HCT116 (cell line): Measurements from ENCODE around the gene FOXK1. TPM values are rescaled to one million over a fixed set of nuclear protein-coding genes. Genes with fewer than 3 reads are reported as not detected.

Experiments used
- ATAC-seq: fragments of 200-7000 bp; cut with Tn5 transposase; 2 replicates; pipeline ENCODE4 v1.9.1; 2020; ENCODE audit warnings: mild to moderate bottlenecking, moderate library complexity
- BruUV-seq: library from RNA; stranded (reverse); fragments of 400-500 nt; replicated peaks from 2 replicates; lab custom pipeline; 2021; lab: Mats Ljungman, UMichigan
- CTCF ChIA-PET: fragments of 300-600 bp; sonication (Branson Sonifier 250); formaldehyde crosslinking; loops from one replicate; lab custom pipeline; 2021; ENCODE audit warnings: antibody characterized with exemption; lab: Charles Lee
- POLR2A ChIA-PET: fragments of 300-600, 350-600 bp; sonication (Branson Sonifier 250); formaldehyde crosslinking; loops from one replicate; lab custom pipeline; 2021; ENCODE audit warnings: antibody characterized with exemption; lab: Charles Lee
- RAD21 ChIA-PET, 2 experiments: fragments of 300-600 bp; sonication (Branson Sonifier 250); formaldehyde crosslinking; loops; one replicate each; lab custom pipeline; 2023; ENCODE audit warnings: low total read pairs in 2 of 2; ENCODE audit not compliant: uncharacterized antibody in 2 of 2, unreplicated experiment in 2 of 2, low non-redundant PET in 1 of 2; lab: Charles Lee
- DNase-seq: peaks from one replicate; pipeline ENCODE4 v3.0.0-alpha.2; 2010; ENCODE audit warnings: low read depth, low spot score
- H2AFZ ChIP-seq: fragments of 200-600 bp; shearing (Covaris generic), sonication (generic); 2 replicates; pipeline ENCODE4 v1.6.1; 2017; ENCODE audit warnings: low read depth, mixed run types, mixed read lengths, antibody characterized with exemption, low read length; ENCODE audit not compliant: poor library complexity, severe bottlenecking
- H3K27ac ChIP-seq: 2 replicates; pipeline ENCODE4 v1.5.1; 2012; ENCODE audit warnings: low read depth, low read length
- H3K27me3 ChIP-seq: fragments of 200-600 bp; sonication (generic); 2 replicates; pipeline ENCODE4 v1.6.1; 2016; ENCODE audit warnings: mixed run types, low read length, mixed read lengths; ENCODE audit not compliant: insufficient read depth
- H3K36me3 ChIP-seq, 2 experiments: fragments of 200-500 bp in 1 of 2; fragments of 200-600 bp in 1 of 2; sonication (Bioruptor generic) in 1 of 2; sonication (generic) in 1 of 2; 2 replicates each; pipeline versions ENCODE4 v1.5.1 to v1.6.1; 2014 to 2016; ENCODE audit warnings: low read length in 2 of 2, inconsistent platforms in 1 of 2, mixed read lengths in 1 of 2, mixed run types in 1 of 2; ENCODE audit not compliant: insufficient read depth in 2 of 2, control insufficient read depth in 1 of 2
- H3K4me1 ChIP-seq, 2 experiments: fragments of 200-600 bp in 1 of 2; sonication (generic) in 1 of 2; 2 replicates each; pipeline versions ENCODE4 v1.5.1 to v1.6.1; 2012 to 2017; ENCODE audit warnings: low read length in 2 of 2, inconsistent platforms in 1 of 2, mild to moderate bottlenecking in 1 of 2, mixed read lengths in 1 of 2, mixed run types in 1 of 2, moderate library complexity in 1 of 2; ENCODE audit not compliant: insufficient read depth in 2 of 2, control insufficient read depth in 1 of 2
- H3K4me2 ChIP-seq: fragments of 200-600 bp; sonication (generic); 2 replicates; pipeline ENCODE4 v1.6.1; 2017; ENCODE audit warnings: mixed run types, low read length, mixed read lengths
- H3K4me3 ChIP-seq, 2 experiments: fragments of 200-600 bp in 1 of 2; sonication (generic) in 1 of 2; replicated peaks in 1 of 2; 2 replicates each; pipeline ENCODE4 v1.5.1; 2011 to 2016; ENCODE audit warnings: low read length in 2 of 2, control low read depth in 1 of 2, low read depth in 1 of 2, mild to moderate bottlenecking in 1 of 2, mixed read lengths in 1 of 2, mixed run types in 1 of 2
- H3K79me2 ChIP-seq: fragments of 200-600 bp; sonication (generic); 2 replicates; pipeline ENCODE4 v1.6.1; 2017; ENCODE audit warnings: mild to moderate bottlenecking, mixed run types, low read length, moderate library complexity, mixed read lengths; ENCODE audit not compliant: insufficient read depth
- H3K9ac ChIP-seq: fragments of 200-600 bp; sonication (generic); 2 replicates; pipeline ENCODE4 v1.6.1; 2016; ENCODE audit warnings: low read length, mixed read lengths
- H3K9me2 ChIP-seq: fragments of 200-600 bp; sonication (generic), shearing (Covaris generic); 2 replicates; pipeline ENCODE4 v1.6.1; 2017; ENCODE audit warnings: mixed run types, mild to moderate bottlenecking, moderate library complexity; ENCODE audit not compliant: insufficient read depth
- H3K9me3 ChIP-seq, 2 experiments: fragments of 200-500 bp in 1 of 2; fragments of 200-600 bp in 1 of 2; sonication (Bioruptor generic) in 1 of 2; sonication (generic) in 1 of 2; 2 replicates each; pipeline ENCODE4 v1.6.1; 2014 to 2017; ENCODE audit warnings: low read length in 2 of 2, mixed read lengths in 2 of 2, inconsistent platforms in 1 of 2, low read depth in 1 of 2, mild to moderate bottlenecking in 1 of 2, mixed run types in 1 of 2, moderate library complexity in 1 of 2; ENCODE audit not compliant: control insufficient read depth in 1 of 2, insufficient read depth in 1 of 2
- H4K20me1 ChIP-seq: fragments of 200-600 bp; sonication (generic), shearing (Covaris generic); 2 replicates; pipeline ENCODE4 v1.6.1; 2017; ENCODE audit warnings: mixed run types, mild to moderate bottlenecking, moderate library complexity; ENCODE audit not compliant: insufficient read depth
- CEBPB ChIP-seq: IDR thresholded peaks from 2 replicates; pipeline ENCODE4 v1.6.1; 2012; ENCODE audit warnings: low read depth
- EGR1 ChIP-seq: IDR thresholded peaks from 2 replicates; pipeline ENCODE4 v1.6.1; 2012; ENCODE audit warnings: low read depth
- ELF1 ChIP-seq: IDR thresholded peaks from 2 replicates; pipeline ENCODE4 v1.6.1; 2012; ENCODE audit warnings: low read depth, borderline replicate concordance
- FOSL1 ChIP-seq: IDR thresholded peaks from 2 replicates; pipeline ENCODE4 v1.6.1; 2012; ENCODE audit warnings: low read depth
- JUND ChIP-seq: IDR thresholded peaks from 2 replicates; pipeline ENCODE4 v1.6.1; 2012
- SIN3A ChIP-seq: IDR thresholded peaks from 2 replicates; pipeline ENCODE4 v1.6.1; 2012; ENCODE audit warnings: low read depth
- SP1 ChIP-seq: IDR thresholded peaks from 2 replicates; pipeline ENCODE4 v1.6.1; 2012; ENCODE audit warnings: low read depth
- SRF ChIP-seq: IDR thresholded peaks from 2 replicates; pipeline ENCODE4 v1.6.1; 2012; ENCODE audit warnings: low read depth
- TCF7L2 ChIP-seq: IDR thresholded peaks from 2 replicates; pipeline ENCODE4 v1.7.0; 2011; ENCODE audit warnings: borderline replicate concordance, inconsistent platforms; ENCODE audit not compliant: insufficient read depth, insufficient read length; ENCODE audit errors: extremely low read depth
- ZFX ChIP-seq: fragments of 450-650 bp; IDR thresholded peaks from 2 replicates; pipeline ENCODE4 v1.6.1; 2017
- ZNF274 ChIP-seq: fragments of 200-500 bp; sonication (Bioruptor generic); IDR thresholded peaks from 2 replicates; pipeline ENCODE4 v1.6.1; 2014; ENCODE audit warnings: mild to moderate bottlenecking, low read depth, low read length, inconsistent platforms
- intact Hi-C: fragments of 100-400 bp; cut with micrococcal nuclease; formaldehyde crosslinking; loops from 2 replicates; pipeline ENCODE4 v1.10.0; 2022
- total RNA-seq: library from RNA; stranded (reverse); gene quantifications from one replicate; pipeline ENCODE4 v1.2.1, GENCODE V29; 2021; ENCODE audit not compliant: unreplicated experiment
- TF ChIP-seq, protein P1 (sequence below): IDR thresholded peaks from 2 replicates; pipeline ENCODE4 v1.6.1; 2011; ENCODE audit warnings: mild to moderate bottlenecking, low read length, moderate library complexity; ENCODE audit not compliant: insufficient replicate concordance; ENCODE audit errors: extremely low read depth
- TF ChIP-seq, protein P2 (sequence below): IDR thresholded peaks from 2 replicates; pipeline ENCODE4 v1.6.1; 2012

FOXK1 gene
- total RNA-seq, 1 experiment from 2014 or later: 60.5 TPM

- H3K4me2 ChIP-seq: no peak overlapping the region
- no peak for TF ChIP-seq SP1
- no peak for TF ChIP-seq ELF1
- TF ChIP-seq SIN3A: no peak
- TF ChIP-seq SRF: no peak
- no peak for TF ChIP-seq EGR1
- TF ChIP-seq ZFX: no peak
- no peak for TF ChIP-seq FOSL1
- TF ChIP-seq, protein P1, sequence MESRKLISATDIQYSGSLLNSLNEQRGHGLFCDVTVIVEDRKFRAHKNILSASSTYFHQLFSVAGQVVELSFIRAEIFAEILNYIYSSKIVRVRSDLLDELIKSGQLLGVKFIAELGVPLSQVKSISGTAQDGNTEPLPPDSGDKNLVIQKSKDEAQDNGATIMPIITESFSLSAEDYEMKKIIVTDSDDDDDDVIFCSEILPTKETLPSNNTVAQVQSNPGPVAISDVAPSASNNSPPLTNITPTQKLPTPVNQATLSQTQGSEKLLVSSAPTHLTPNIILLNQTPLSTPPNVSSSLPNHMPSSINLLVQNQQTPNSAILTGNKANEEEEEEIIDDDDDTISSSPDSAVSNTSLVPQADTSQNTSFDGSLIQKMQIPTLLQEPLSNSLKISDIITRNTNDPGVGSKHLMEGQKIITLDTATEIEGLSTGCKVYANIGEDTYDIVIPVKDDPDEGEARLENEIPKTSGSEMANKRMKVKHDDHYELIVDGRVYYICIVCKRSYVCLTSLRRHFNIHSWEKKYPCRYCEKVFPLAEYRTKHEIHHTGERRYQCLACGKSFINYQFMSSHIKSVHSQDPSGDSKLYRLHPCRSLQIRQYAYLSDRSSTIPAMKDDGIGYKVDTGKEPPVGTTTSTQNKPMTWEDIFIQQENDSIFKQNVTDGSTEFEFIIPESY: no peak
- TF ChIP-seq, protein P2, sequence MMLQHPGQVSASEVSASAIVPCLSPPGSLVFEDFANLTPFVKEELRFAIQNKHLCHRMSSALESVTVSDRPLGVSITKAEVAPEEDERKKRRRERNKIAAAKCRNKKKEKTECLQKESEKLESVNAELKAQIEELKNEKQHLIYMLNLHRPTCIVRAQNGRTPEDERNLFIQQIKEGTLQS: no peak
- TF ChIP-seq JUND: no peak
- TF ChIP-seq ZNF274: no peak
- TF ChIP-seq CEBPB: no peak
- no peak for TF ChIP-seq TCF7L2
- H2AFZ ChIP-seq: no peak overlapping the region
- no peaks in the 10 kb centered on the region for H3K9me3 ChIP-seq
- H3K36me3 ChIP-seq: peaks cover 0 to 12% of the 10 kb centered on the region in 2 experiments; a peak in 1 of 4 replicates
- H3K9ac ChIP-seq: no peak overlapping the region
- peaks cover 13 to 24% of the 10 kb centered on the region in 2 experiments for H3K4me1 ChIP-seq
- H3K79me2 ChIP-seq: peaks cover 100% of the 10 kb centered on the region
- BruUV-seq: no TSS peak
- RAD21 ChIA-PET: no interaction called here
- H4K20me1 ChIP-seq: peaks cover 11% of the 10 kb centered on the region; the same call in 1 of the 2 replicates
- no peak overlapping the region for H3K4me3 ChIP-seq
- DNase-seq (no peak), ATAC-seq (no peak)
- CTCF ChIA-PET: no interaction called here
- intact Hi-C loops: loop anchor here (5.0 kb wide), 1 partner anchor 48 kb away; no protein-coding TSS in a partner anchor
- POLR2A ChIA-PET: no interaction called here
- H3K27me3 ChIP-seq: no peaks in the 10 kb centered on the region
- no peak overlapping the region for H3K27ac ChIP-seq
- no peaks in the 10 kb centered on the region for H3K9me2 ChIP-seq
Measured at GRCh38 chr7:4689668-4690067, 7.6 kb downstream of the FOXK1 start.
